Neural progenitor cell (in vitro differentiated cells): ENCODE data around the gene XAGE1A.

Experiments used
- EZH2 ChIP-seq: fragments of 200-600 bp; sonication (generic); IDR thresholded peaks from 2 replicates; pipeline ENCODE4 v1.6.1; 2017; ENCODE audit warnings: antibody characterized with exemption, mild to moderate bottlenecking, moderate library complexity
- EZH2phosphoT487 ChIP-seq: fragments of 200-600 bp; sonication (generic); IDR thresholded peaks from 2 replicates; pipeline ENCODE4 v1.6.1; 2017; ENCODE audit warnings: antibody characterized with exemption
- TF ChIP-seq, protein P1 (sequence below): fragments of 200-600 bp; sonication (generic); IDR thresholded peaks from 2 replicates; pipeline ENCODE4 v1.5.1; 2017; ENCODE audit warnings: antibody characterized with exemption, mild to moderate bottlenecking

DNA sequence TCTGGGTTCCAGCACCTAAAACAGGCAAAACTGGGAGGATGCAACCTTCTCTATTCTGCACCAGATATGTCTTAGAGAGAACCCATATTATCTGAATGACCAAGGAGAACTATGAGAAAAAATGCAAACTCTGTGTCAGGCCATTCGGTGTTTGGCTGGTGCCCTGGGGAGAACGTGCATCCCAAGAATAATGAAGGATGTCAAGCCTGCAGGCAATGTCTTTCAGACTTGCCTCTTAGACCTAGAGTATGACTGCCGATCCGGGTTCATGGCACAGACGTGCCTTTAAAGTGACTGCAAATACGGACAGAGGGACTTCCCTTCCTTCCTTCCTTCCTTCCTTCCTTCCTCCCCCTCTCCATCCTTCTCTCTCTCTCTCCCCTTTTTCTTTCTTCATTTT, 14.3 kb downstream of the XAGE1A start:
- TF ChIP-seq, protein P1, sequence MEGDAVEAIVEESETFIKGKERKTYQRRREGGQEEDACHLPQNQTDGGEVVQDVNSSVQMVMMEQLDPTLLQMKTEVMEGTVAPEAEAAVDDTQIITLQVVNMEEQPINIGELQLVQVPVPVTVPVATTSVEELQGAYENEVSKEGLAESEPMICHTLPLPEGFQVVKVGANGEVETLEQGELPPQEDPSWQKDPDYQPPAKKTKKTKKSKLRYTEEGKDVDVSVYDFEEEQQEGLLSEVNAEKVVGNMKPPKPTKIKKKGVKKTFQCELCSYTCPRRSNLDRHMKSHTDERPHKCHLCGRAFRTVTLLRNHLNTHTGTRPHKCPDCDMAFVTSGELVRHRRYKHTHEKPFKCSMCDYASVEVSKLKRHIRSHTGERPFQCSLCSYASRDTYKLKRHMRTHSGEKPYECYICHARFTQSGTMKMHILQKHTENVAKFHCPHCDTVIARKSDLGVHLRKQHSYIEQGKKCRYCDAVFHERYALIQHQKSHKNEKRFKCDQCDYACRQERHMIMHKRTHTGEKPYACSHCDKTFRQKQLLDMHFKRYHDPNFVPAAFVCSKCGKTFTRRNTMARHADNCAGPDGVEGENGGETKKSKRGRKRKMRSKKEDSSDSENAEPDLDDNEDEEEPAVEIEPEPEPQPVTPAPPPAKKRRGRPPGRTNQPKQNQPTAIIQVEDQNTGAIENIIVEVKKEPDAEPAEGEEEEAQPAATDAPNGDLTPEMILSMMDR = no peak
- TF ChIP-seq EZH2phosphoT487 (no peak), EZH2 (no peak)
